HG02571 (cell line): ENCODE results near the gene TRIO.

Experiments used
- ATAC-seq: cut with Tn5 transposase; IDR thresholded peaks from one replicate; pipeline ENCODE4 v1.9.1; 2021; ENCODE audit warnings: mild to moderate bottlenecking, moderate library complexity; ENCODE audit not compliant: unreplicated experiment

Gene TRIO

GRCh38 chr5:14122089-14122488 is 21.1 kb upstream of the TRIO start:
- no peak for ATAC-seq

- no peak for ATAC-seq
Observed at GRCh38 chr5:14123551-14123950, 19.6 kb upstream of the TRIO start.

GRCh38 chr5:14123974-14124482 is 19.1 kb upstream of the TRIO start:
- no peak for ATAC-seq

- no peak for ATAC-seq
Observed at GRCh38 chr5:14125262-14125661, 17.9 kb upstream of the TRIO start.

- no peak for ATAC-seq
Observed at GRCh38 chr5:14127587-14127986, 15.6 kb upstream of the TRIO start.

GRCh38 chr5:14128079-14128478 is 15.1 kb upstream of the TRIO start:
- ATAC-seq: no peak

- ATAC-seq: no peak
Observed at GRCh38 chr5:14129123-14129522, 14.0 kb upstream of the TRIO start.

- ATAC-seq: no peak
Observed at GRCh38 chr5:14131855-14132503, 11.2 kb upstream of the TRIO start.

GRCh38 chr5:14133394-14133793 is 9.7 kb upstream of the TRIO start:
- ATAC-seq: no peak

GRCh38 chr5:14134083-14134482 is 9.1 kb upstream of the TRIO start:
- ATAC-seq: no peak

- no peak for ATAC-seq
Observed at GRCh38 chr5:14134771-14135170, 8.4 kb upstream of the TRIO start.

- ATAC-seq: no peak
Observed at GRCh38 chr5:14135621-14136020, 7.5 kb upstream of the TRIO start.

GRCh38 chr5:14136228-14136627 is 6.9 kb upstream of the TRIO start:
- no peak for ATAC-seq

GRCh38 chr5:14138608-14139540 is 4.3 kb upstream of the TRIO start:
- no peak for ATAC-seq

GRCh38 chr5:14141764-14142163 is 1.4 kb upstream of the TRIO start:
- no peak for ATAC-seq

GRCh38 chr5:14142202-14142826 is 828 bp upstream of the TRIO start:
- ATAC-seq: peak; percentile 0

GRCh38 chr5:14143546-14143840 is 351 bp downstream of the TRIO start:
- ATAC-seq: peak; percentile 10

- ATAC-seq: peak; percentile 10
Observed at GRCh38 chr5:14143841-14144585, 871 bp downstream of the TRIO start.

- ATAC-seq: peak; percentile 42
Observed at GRCh38 chr5:14144586-14145434, 1.7 kb downstream of the TRIO start.
